ENCODE data around the gene SATB1. TPM values are rescaled to one million over a fixed set of nuclear protein-coding genes. Genes with fewer than 3 reads are reported as not detected.

SATB1 gene
- total RNA-seq, 4 donors from 2014 or later: 27.7 to 85.3 (median 67.1) TPM

DNA sequence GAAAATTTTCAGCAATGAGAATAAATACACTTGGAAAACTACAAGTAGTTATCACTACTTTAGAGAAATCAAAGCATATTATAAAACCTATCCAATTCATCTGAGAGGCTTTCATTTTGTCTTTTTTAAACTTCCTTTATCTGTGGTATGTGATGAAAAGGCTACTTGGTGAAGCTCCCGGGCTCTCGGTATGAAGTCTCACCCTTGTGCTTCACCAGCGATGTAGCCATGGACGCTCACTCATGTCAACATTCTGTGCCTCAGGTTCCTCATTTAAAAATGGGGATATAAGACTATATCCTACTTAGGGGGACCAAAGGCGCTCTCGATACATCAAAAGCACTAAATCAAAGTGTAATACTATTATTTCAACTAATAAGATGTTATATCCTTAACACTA lies 14.9 kb downstream of the SATB1 start:
- Histone ChIP-seq H3K4me3 (no peak overlapping the region), H3K9me3 (no peaks in the 10 kb centered on the region), H3K27ac (no peak overlapping the region), H3K27me3 (no peaks in the 10 kb centered on the region), H3K4me1 (no peaks in the 10 kb centered on the region), H3K36me3 (peaks cover 0 to 12% (median 3%) of the 10 kb centered on the region in 4 donors)
- intact Hi-C loops (cut with DNase I; ENCODE audit: low total_unique reads): no loop called here
- 92 to 100% methylated on average over 6 of the region's 6 CpGs for WGBS, 2 donors (ENCODE audit: low coverage in 1 of 2)
- in situ Hi-C loops (cut with MboI; ENCODE audit: low pct_ligation_motif_present in 1 of 4, low pct_unique_long_range_greater_than_20kb in 1 of 4, low sequenced_read_pairs in 3 of 4): no loop called here
- TF ChIP-seq EP300 (IDR thresholded peaks at IDR 0.05; ENCODE audit: low read depth): no peak
- TF ChIP-seq POLR2AphosphoS5 (IDR thresholded peaks at IDR 0.05): no peak
- TF ChIP-seq POLR2A (IDR thresholded peaks at IDR 0.05): no peak
- no peak for DNase-seq

DNA sequence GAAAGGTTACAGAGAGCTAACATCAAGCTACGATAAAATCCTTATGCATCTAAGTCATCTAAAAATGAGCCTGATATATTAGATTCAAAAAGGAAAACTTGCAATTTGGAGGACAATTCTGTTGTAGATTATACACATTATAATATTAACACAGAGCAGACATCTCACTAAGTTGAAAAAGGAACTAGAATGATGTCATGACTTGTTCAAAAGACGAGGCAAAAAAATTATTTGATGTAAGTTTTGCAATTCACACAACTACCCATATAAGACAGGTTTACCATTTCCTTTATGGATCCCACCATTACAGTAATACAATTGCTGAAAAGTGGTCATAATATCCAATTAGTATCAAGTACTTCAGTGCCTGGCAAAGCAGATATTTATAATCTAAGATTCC lies 15.9 kb downstream of the SATB1 start:
- Histone ChIP-seq H3K36me3 (peaks cover 0 to 3% (median 0%) of the 10 kb centered on the region in 4 donors), H3K4me3 (no peak overlapping the region), H3K9me3 (no peaks in the 10 kb centered on the region), H3K27me3 (no peaks in the 10 kb centered on the region), H3K4me1 (peaks cover 0 to 3% (median 0%) of the 10 kb centered on the region in 4 donors), H3K27ac (no peak overlapping the region)
- in situ Hi-C loops (cut with MboI; ENCODE audit: low pct_ligation_motif_present in 1 of 4, low pct_unique_long_range_greater_than_20kb in 1 of 4, low sequenced_read_pairs in 3 of 4) (no loop called here), intact Hi-C loops (cut with DNase I; ENCODE audit: low total_unique reads) (no loop called here)
- DNase-seq: no peak
- TF ChIP-seq EP300 (IDR thresholded peaks at IDR 0.05; ENCODE audit: low read depth): no peak
- no peak for TF ChIP-seq POLR2AphosphoS5 (IDR thresholded peaks at IDR 0.05)
- TF ChIP-seq POLR2A (IDR thresholded peaks at IDR 0.05): no peak
- TF ChIP-seq, protein P1, sequence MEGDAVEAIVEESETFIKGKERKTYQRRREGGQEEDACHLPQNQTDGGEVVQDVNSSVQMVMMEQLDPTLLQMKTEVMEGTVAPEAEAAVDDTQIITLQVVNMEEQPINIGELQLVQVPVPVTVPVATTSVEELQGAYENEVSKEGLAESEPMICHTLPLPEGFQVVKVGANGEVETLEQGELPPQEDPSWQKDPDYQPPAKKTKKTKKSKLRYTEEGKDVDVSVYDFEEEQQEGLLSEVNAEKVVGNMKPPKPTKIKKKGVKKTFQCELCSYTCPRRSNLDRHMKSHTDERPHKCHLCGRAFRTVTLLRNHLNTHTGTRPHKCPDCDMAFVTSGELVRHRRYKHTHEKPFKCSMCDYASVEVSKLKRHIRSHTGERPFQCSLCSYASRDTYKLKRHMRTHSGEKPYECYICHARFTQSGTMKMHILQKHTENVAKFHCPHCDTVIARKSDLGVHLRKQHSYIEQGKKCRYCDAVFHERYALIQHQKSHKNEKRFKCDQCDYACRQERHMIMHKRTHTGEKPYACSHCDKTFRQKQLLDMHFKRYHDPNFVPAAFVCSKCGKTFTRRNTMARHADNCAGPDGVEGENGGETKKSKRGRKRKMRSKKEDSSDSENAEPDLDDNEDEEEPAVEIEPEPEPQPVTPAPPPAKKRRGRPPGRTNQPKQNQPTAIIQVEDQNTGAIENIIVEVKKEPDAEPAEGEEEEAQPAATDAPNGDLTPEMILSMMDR (IDR thresholded peaks at IDR 0.05): no peak
- 67 to 78% methylated on average over 2 of the region's 2 CpGs for WGBS, 2 donors (ENCODE audit: low coverage in 1 of 2)

DNA sequence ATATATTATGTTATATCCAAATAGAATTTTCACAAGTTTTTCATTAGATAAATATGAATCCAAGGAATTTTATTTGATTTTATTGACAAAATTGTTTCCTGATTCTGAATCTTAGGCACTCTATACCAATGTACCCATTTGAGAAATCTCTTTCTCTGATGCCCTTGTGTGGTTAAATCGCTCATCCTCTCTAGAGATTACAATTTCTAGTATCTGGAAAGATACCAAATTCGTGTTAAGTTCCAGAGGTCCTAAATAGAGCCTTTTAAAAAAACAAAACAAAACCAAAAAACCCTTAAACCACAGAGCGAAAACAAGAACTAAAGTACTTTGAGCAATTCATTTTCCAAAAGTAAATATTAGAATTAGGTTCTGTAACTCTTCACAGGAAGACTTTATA lies 20.0 kb downstream of the SATB1 start:
- H3K9me3 ChIP-seq: no peaks in the 10 kb centered on the region
- in situ Hi-C loops (cut with MboI; ENCODE audit: low pct_ligation_motif_present in 1 of 4, low pct_unique_long_range_greater_than_20kb in 1 of 4, low sequenced_read_pairs in 3 of 4): no loop called here
- H3K4me1 ChIP-seq: peaks cover 0 to 17% (median 4%) of the 10 kb centered on the region in 4 donors
- H3K27ac ChIP-seq: no peak overlapping the region
- no peak for TF ChIP-seq POLR2AphosphoS5 (IDR thresholded peaks at IDR 0.05)
- TF ChIP-seq EP300 (IDR thresholded peaks at IDR 0.05; ENCODE audit: low read depth): no peak
- TF ChIP-seq, protein P1 (IDR thresholded peaks at IDR 0.05): no peak
- no peak for TF ChIP-seq POLR2A (IDR thresholded peaks at IDR 0.05)
- H3K4me3 ChIP-seq: no peak overlapping the region
- H3K27me3 ChIP-seq: no peaks in the 10 kb centered on the region
- intact Hi-C loops (cut with DNase I; ENCODE audit: low total_unique reads): no loop called here
- 62 to 78% methylated on average over 3 of the region's 3 CpGs for WGBS, 2 donors (ENCODE audit: low coverage in 1 of 2)
- no peak for DNase-seq
- peaks cover 0 to 3% (median 0%) of the 10 kb centered on the region in 4 donors for H3K36me3 ChIP-seq

DNA sequence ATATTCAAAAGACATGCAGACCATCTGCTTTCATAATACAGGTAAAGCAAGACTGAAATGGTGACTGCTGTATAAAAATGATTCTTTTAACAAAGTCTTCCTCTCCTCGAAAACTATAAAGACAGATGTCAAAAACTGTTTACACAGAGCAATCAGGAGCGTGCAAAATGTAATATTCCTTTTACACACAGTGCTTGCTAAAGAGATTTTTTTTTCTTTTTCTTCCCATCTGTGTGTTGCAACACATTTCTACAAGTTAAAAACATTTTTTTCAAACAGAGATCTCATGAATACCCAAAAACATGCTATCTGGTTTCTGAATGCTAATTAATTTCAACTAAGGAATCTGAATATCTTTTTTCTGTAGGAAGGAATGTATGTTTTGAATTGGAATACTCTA lies 22.1 kb downstream of the SATB1 start:
- peaks cover 0 to 17% (median 4%) of the 10 kb centered on the region in 4 donors for H3K4me1 ChIP-seq
- WGBS, 2 donors (ENCODE audit: low coverage in 1 of 2): 59 to 75% methylated on average over 2 of the region's 2 CpGs
- TF ChIP-seq EP300 (IDR thresholded peaks at IDR 0.05; ENCODE audit: low read depth): no peak
- TF ChIP-seq, protein P1 (IDR thresholded peaks at IDR 0.05): no peak
- TF ChIP-seq POLR2AphosphoS5 (IDR thresholded peaks at IDR 0.05): no peak
- intact Hi-C loops (cut with DNase I; ENCODE audit: low total_unique reads): no loop called here
- no peaks in the 10 kb centered on the region for H3K9me3 ChIP-seq
- no peak overlapping the region for H3K4me3 ChIP-seq
- no peak overlapping the region for H3K27ac ChIP-seq
- no peak for DNase-seq
- in situ Hi-C loops (cut with MboI; ENCODE audit: low pct_ligation_motif_present in 1 of 4, low pct_unique_long_range_greater_than_20kb in 1 of 4, low sequenced_read_pairs in 3 of 4): no loop called here
- H3K36me3 ChIP-seq: no peaks in the 10 kb centered on the region
- H3K27me3 ChIP-seq: no peaks in the 10 kb centered on the region

DNA sequence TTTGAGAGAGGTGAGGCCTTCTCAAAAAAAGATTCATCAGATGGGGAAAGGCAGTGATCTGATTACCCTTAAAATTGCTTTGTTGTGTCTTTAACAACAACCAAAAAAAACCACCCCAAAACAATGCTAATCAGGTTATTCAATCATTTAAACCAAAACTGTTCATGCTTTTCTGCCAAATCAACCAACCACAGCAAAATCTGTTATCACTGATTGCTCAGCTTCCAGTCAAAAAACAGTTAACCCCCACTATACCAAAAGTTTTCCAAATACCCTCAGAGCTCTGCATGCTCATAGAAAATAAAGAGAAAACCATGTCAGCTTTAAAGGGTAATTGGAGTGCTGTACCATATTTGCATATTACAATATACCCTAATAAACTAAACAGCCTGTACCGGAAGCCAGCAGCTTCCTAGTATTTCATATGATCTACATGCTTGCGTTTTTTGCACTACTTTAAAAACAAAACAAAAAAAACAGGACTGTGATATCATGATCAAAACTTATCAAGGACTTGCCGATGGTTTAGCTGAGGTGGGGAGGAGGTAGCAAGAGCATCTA lies 22.8 kb downstream of the SATB1 start:
- WGBS, 2 donors (ENCODE audit: low coverage in 1 of 2): 81% methylated on average over 3 of the region's 3 CpGs
- Histone ChIP-seq H3K27me3 (no peaks in the 10 kb centered on the region), H3K36me3 (no peaks in the 10 kb centered on the region), H3K4me1 (peaks cover 0 to 17% (median 4%) of the 10 kb centered on the region in 4 donors), H3K27ac (peak overlapping the region in 2 of 4 donors; percentile 50 to 58), H3K4me3 (no peak overlapping the region), H3K9me3 (no peaks in the 10 kb centered on the region)
- DNase-seq: no peak
- intact Hi-C loops (cut with DNase I; ENCODE audit: low total_unique reads) (no loop called here), in situ Hi-C loops (cut with MboI; ENCODE audit: low pct_ligation_motif_present in 1 of 4, low pct_unique_long_range_greater_than_20kb in 1 of 4, low sequenced_read_pairs in 3 of 4) (no loop called here)
- TF ChIP-seq EP300 (IDR thresholded peaks at IDR 0.05; ENCODE audit: low read depth): no peak
- TF ChIP-seq, protein P1 (IDR thresholded peaks at IDR 0.05): no peak
- TF ChIP-seq POLR2A (IDR thresholded peaks at IDR 0.05): no peak

All from transverse colon (tissue), 4 donors.